ENCODE results near the gene SHTN1. TPM values are rescaled to one million over a fixed set of nuclear protein-coding genes. Genes with fewer than 3 reads are reported as not detected.

SHTN1 gene
- total RNA-seq, result 2.9 TPM in 2 replicates

GRCh38 chr10:117005026-117005526 lies at the start of gene SHTN1:
TSS of gene SHTN1 (minus strand) at chr10:117005187. CDS start at chr10:117005079, 108 bp downstream.

GRCh38 chr10:116849248-116850057 lies 155.5 kb downstream of the SHTN1 start, which contains the start of gene ENO4:
TSS of gene ENO4 (plus strand) at chr10:116849499. CDS start at chr10:116849567, 68 bp downstream.

Other genes with a start within 250 kb of the SHTN1 start
- 0.16 TPM in 1 of 2 replicates, not detected in the other for gene ENO4, start 155.7 kb downstream of the SHTN1 start, total RNA-seq
- gene VAX1, start 133.1 kb upstream of the SHTN1 start, total RNA-seq, result not detected in 2 replicates
- not detected in 2 replicates for gene KCNK18, start 192.3 kb upstream of the SHTN1 start, total RNA-seq
- not detected in 2 replicates for gene SLC18A2, start 235.9 kb upstream of the SHTN1 start, total RNA-seq

Measured in cardiac atrium fibroblast (primary cell).